ENCODE data around the gene IKZF1.

The IKZF1 gene

DNA sequence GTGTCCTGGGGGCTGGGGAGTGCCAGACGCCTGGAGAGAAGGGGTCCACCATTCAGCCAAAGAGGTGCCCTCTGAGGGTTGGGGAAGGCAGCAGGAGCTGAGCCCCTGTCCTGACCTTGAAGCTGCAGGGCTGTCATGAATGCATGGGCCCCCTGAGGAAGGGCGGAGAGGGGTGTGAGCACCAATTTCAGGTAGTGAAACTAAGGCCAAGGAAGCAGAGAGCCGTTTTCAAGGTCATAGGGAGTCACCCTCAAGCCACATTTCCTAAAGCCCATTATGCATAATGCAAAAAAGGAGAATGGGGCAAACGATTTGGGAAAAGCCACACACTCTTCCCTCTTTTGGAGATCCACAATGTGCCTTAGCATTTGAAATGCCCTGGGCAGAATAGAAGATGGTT, 108.5 kb downstream of the IKZF1 start:
- DNase-seq: no peak
- no peak overlapping the region for H3K4me3 ChIP-seq (ENCODE audit: low read depth in 1 of 2, low read length in 2 of 2)
- H3K4me1 ChIP-seq (ENCODE audit: insufficient read depth, low read length): peaks cover 8% of the 10 kb centered on the region
- no peak overlapping the region for H3K4me2 ChIP-seq (ENCODE audit: insufficient read depth, low read length)
- no peaks in the 10 kb centered on the region for H4K20me1 ChIP-seq (ENCODE audit: insufficient read depth, low read length)
- no peak overlapping the region for H3K9ac ChIP-seq (ENCODE audit: low read depth, low read length)
- H2AFZ ChIP-seq (ENCODE audit: low read depth, low read length): no peak overlapping the region
- no peak overlapping the region for H3K27ac ChIP-seq (ENCODE audit: low read length)
- no peak for ATAC-seq (ENCODE audit: insufficient read depth, low read depth)
- TF ChIP-seq, protein P1, sequence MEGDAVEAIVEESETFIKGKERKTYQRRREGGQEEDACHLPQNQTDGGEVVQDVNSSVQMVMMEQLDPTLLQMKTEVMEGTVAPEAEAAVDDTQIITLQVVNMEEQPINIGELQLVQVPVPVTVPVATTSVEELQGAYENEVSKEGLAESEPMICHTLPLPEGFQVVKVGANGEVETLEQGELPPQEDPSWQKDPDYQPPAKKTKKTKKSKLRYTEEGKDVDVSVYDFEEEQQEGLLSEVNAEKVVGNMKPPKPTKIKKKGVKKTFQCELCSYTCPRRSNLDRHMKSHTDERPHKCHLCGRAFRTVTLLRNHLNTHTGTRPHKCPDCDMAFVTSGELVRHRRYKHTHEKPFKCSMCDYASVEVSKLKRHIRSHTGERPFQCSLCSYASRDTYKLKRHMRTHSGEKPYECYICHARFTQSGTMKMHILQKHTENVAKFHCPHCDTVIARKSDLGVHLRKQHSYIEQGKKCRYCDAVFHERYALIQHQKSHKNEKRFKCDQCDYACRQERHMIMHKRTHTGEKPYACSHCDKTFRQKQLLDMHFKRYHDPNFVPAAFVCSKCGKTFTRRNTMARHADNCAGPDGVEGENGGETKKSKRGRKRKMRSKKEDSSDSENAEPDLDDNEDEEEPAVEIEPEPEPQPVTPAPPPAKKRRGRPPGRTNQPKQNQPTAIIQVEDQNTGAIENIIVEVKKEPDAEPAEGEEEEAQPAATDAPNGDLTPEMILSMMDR (IDR thresholded peaks at IDR 0.05; ENCODE audit: borderline replicate concordance, extremely low read depth, low read length, poor library complexity, severe bottlenecking): no peak
- no peak for TF ChIP-seq EZH2 (IDR thresholded peaks at IDR 0.05; ENCODE audit: borderline replicate concordance, low read depth, low read length, severe bottlenecking)
- no peaks in the 10 kb centered on the region for H3K79me2 ChIP-seq (ENCODE audit: insufficient read depth, low read length)
- H3K27me3 ChIP-seq (ENCODE audit: insufficient read depth, low read length, poor library complexity): no peaks in the 10 kb centered on the region
- H3K9me3 ChIP-seq (ENCODE audit: insufficient read depth, low read length, severe bottlenecking): no peaks in the 10 kb centered on the region
- H3K36me3 ChIP-seq (ENCODE audit: insufficient read depth, low read length): no peaks in the 10 kb centered on the region

DNA sequence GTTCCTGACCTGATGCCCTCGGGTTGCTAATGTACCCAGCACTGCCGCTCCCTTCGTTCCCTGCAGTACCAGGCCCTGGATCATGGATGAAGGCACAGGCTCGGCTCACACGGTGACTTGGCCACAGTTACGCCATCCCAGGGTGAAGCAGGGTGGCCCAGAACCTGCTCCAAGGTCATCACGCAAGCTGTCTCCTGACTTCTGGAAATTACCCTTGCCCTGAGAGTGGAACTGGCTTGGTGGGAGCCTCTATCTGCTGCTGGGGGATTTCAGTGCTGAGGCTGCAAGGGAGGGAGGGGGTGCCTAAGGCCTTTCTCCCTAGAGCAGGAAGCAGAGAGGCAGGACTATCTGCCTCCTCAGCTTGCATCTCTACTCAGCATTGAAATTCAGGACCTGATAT, 109.0 kb downstream of the IKZF1 start:
- no peaks in the 10 kb centered on the region for H3K36me3 ChIP-seq (ENCODE audit: insufficient read depth, low read length)
- H3K9me3 ChIP-seq (ENCODE audit: insufficient read depth, low read length, severe bottlenecking): no peaks in the 10 kb centered on the region
- ATAC-seq (ENCODE audit: insufficient read depth, low read depth) (no peak), DNase-seq (no peak)
- H4K20me1 ChIP-seq (ENCODE audit: insufficient read depth, low read length): no peaks in the 10 kb centered on the region
- no peak overlapping the region for H3K4me2 ChIP-seq (ENCODE audit: insufficient read depth, low read length)
- H3K27ac ChIP-seq (ENCODE audit: low read length): no peak overlapping the region
- H3K27me3 ChIP-seq (ENCODE audit: insufficient read depth, low read length, poor library complexity): no peaks in the 10 kb centered on the region
- H3K4me1 ChIP-seq (ENCODE audit: insufficient read depth, low read length): peaks cover 8% of the 10 kb centered on the region
- H3K9ac ChIP-seq (ENCODE audit: low read depth, low read length): no peak overlapping the region
- H3K4me3 ChIP-seq (ENCODE audit: low read depth in 1 of 2, low read length in 2 of 2): no peak overlapping the region
- no peak overlapping the region for H2AFZ ChIP-seq (ENCODE audit: low read depth, low read length)
- TF ChIP-seq EZH2 (IDR thresholded peaks at IDR 0.05; ENCODE audit: borderline replicate concordance, low read depth, low read length, severe bottlenecking): no peak
- TF ChIP-seq, protein P1 (IDR thresholded peaks at IDR 0.05; ENCODE audit: borderline replicate concordance, extremely low read depth, low read length, poor library complexity, severe bottlenecking): no peak
- H3K79me2 ChIP-seq (ENCODE audit: insufficient read depth, low read length): no peaks in the 10 kb centered on the region

GRCh38 chr7:50415844-50416364, 111.4 kb downstream of the IKZF1 start:
- H3K4me1 ChIP-seq (ENCODE audit: insufficient read depth, low read length): no peaks in the 10 kb centered on the region
- H3K9me3 ChIP-seq (ENCODE audit: insufficient read depth, low read length, severe bottlenecking): no peaks in the 10 kb centered on the region
- H3K4me2 ChIP-seq (ENCODE audit: insufficient read depth, low read length): no peak overlapping the region
- ATAC-seq (ENCODE audit: insufficient read depth, low read depth) (no peak), DNase-seq (no peak)
- no peak overlapping the region for H3K27ac ChIP-seq (ENCODE audit: low read length)
- no peaks in the 10 kb centered on the region for H3K79me2 ChIP-seq (ENCODE audit: insufficient read depth, low read length)
- H3K4me3 ChIP-seq (ENCODE audit: low read depth in 1 of 2, low read length in 2 of 2): no peak overlapping the region
- no peaks in the 10 kb centered on the region for H4K20me1 ChIP-seq (ENCODE audit: insufficient read depth, low read length)
- H3K27me3 ChIP-seq (ENCODE audit: insufficient read depth, low read length, poor library complexity): no peaks in the 10 kb centered on the region
- H3K36me3 ChIP-seq (ENCODE audit: insufficient read depth, low read length): no peaks in the 10 kb centered on the region
- H3K9ac ChIP-seq (ENCODE audit: low read depth, low read length): no peak overlapping the region
- H2AFZ ChIP-seq (ENCODE audit: low read depth, low read length): no peak overlapping the region
- TF ChIP-seq, protein P1 (IDR thresholded peaks at IDR 0.05; ENCODE audit: borderline replicate concordance, extremely low read depth, low read length, poor library complexity, severe bottlenecking): no peak
- TF ChIP-seq EZH2 (IDR thresholded peaks at IDR 0.05; ENCODE audit: borderline replicate concordance, low read depth, low read length, severe bottlenecking): no peak

Measured in DND-41 (cell line).